SK-N-SH (cell line): ENCODE results near the gene GUCY1A2.

Experiments
- CTCF ChIP-seq: fragments of 200-600 bp; sonication (generic); IDR thresholded peaks from 2 replicates; pipeline ENCODE4 v1.6.1; 2017; ENCODE audit warnings: antibody characterized with exemption, mild to moderate bottlenecking, moderate library complexity
- EZH2phosphoT487 ChIP-seq: fragments of 200-600 bp; sonication (generic); IDR thresholded peaks from 2 replicates; pipeline ENCODE4 v1.6.1; 2017; ENCODE audit warnings: low read depth, mixed run types, mild to moderate bottlenecking, antibody characterized with exemption, moderate library complexity, borderline replicate concordance

GRCh38 chr11:107044503-107044902 is 26.2 kb upstream of the GUCY1A2 start:
- TF ChIP-seq EZH2phosphoT487 (no peak), CTCF (no peak)
